Right lobe of liver (tissue), 4 donors: Measurements from ENCODE around the gene ADGRD1.

Experiments
- POLR2A ChIP-seq: fragments of 450-650 bp; IDR thresholded peaks from one replicate; pipeline ENCODE4 v1.6.1; 2017; ENCODE audit warnings: antibody characterized with exemption, mild to moderate bottlenecking
- TF ChIP-seq, protein P1 (sequence below), 4 donors: fragments of 200-600 bp in 3 of 4; fragments of 450-650 bp in 1 of 4; IDR thresholded peaks; one replicate each; pipeline versions ENCODE4 v1.5.1 to v1.8.0; 2016 to 2022; ENCODE audit warnings: antibody characterized with exemption in 4 of 4, mild to moderate bottlenecking in 2 of 4
- donor health status: DM: no; HTN: no; CAD: no.
- donor health status: DM: no; HTN: no; CAD: no.
- donor health status: DM: no; HTN: yes; CAD: no.

DNA sequence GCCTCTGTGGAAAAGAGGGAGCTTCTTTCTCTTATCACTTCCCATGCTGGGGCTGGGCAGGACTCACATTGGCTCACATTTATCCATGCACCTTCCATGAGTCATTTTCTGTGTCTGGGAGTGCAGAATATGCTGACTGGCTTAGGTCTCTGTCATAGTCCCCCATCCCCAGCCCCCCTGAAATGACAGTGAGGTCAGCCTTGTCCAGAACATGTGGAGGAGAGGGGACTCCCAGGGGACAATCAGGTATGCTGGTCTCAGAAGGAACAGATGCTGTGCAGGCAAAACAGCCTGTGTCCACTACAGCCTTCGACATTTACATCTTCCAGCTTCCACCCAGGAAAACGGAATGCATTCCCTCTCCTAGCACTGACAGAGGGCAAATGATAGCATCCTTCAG is 35.0 kb downstream of the ADGRD1 start:
- TF ChIP-seq, protein P1, sequence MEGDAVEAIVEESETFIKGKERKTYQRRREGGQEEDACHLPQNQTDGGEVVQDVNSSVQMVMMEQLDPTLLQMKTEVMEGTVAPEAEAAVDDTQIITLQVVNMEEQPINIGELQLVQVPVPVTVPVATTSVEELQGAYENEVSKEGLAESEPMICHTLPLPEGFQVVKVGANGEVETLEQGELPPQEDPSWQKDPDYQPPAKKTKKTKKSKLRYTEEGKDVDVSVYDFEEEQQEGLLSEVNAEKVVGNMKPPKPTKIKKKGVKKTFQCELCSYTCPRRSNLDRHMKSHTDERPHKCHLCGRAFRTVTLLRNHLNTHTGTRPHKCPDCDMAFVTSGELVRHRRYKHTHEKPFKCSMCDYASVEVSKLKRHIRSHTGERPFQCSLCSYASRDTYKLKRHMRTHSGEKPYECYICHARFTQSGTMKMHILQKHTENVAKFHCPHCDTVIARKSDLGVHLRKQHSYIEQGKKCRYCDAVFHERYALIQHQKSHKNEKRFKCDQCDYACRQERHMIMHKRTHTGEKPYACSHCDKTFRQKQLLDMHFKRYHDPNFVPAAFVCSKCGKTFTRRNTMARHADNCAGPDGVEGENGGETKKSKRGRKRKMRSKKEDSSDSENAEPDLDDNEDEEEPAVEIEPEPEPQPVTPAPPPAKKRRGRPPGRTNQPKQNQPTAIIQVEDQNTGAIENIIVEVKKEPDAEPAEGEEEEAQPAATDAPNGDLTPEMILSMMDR (IDR thresholded peaks at IDR 0.05) = no peak
- TF ChIP-seq POLR2A = no peak
